HG03039 (cell line): Measurements from ENCODE around the gene PDZRN4.

Experiments
- ATAC-seq: cut with Tn5 transposase; IDR thresholded peaks from one replicate; pipeline ENCODE4 v1.9.1; 2021; ENCODE audit warnings: mild to moderate bottlenecking, moderate library complexity; ENCODE audit not compliant: unreplicated experiment

Gene PDZRN4

DNA sequence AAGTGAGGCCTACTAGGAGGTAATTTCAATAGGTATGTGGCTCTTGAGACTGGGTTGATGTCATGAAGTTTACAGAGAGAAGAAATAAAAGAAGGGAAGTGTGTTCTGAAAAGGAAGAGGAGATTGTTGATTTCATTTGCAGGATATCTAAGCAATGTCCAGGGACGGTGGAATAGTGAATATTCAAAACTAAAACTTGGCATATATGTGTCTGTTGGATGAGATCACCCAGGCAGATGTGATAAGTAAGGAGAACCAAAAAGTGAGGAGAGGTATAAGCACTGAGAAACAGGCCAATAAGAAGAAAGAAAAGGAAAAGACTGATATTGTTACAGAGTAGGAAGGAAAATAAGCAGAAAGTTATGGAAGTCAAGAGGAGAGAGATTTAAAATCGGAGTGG, 255.6 kb downstream of the PDZRN4 start:
- ATAC-seq, result no peak

DNA sequence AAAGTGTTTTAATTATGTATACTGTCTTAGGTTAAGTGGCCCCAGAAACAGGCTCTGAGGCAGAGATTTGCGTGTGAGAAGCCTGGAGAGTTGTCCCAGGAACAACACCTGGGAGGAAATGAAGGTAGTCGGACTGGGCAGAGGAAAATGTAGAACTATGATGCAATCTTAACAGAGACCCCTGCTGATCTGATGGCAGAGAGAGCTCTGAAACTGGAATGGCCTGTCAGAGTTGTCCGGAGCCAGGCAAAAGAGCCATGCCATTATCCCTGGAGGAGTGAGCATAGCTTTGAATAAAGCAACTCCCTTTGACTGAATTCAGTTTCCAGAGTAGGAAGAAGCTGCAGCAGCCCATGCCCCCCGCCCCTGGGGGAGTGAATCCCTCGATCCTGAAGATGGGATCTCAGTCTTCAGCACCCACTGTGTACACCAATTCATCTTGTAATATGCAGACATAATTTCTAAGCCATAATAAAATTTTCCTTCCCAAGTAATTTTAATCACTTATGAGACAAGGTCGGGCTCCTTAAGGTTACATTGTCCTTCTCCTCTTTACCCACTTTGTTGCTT, 264.8 kb downstream of the PDZRN4 start:
- ATAC-seq, result no peak

GRCh38 chr12:41453409-41453808, 265.3 kb downstream of the PDZRN4 start:
- ATAC-seq, result no peak

DNA sequence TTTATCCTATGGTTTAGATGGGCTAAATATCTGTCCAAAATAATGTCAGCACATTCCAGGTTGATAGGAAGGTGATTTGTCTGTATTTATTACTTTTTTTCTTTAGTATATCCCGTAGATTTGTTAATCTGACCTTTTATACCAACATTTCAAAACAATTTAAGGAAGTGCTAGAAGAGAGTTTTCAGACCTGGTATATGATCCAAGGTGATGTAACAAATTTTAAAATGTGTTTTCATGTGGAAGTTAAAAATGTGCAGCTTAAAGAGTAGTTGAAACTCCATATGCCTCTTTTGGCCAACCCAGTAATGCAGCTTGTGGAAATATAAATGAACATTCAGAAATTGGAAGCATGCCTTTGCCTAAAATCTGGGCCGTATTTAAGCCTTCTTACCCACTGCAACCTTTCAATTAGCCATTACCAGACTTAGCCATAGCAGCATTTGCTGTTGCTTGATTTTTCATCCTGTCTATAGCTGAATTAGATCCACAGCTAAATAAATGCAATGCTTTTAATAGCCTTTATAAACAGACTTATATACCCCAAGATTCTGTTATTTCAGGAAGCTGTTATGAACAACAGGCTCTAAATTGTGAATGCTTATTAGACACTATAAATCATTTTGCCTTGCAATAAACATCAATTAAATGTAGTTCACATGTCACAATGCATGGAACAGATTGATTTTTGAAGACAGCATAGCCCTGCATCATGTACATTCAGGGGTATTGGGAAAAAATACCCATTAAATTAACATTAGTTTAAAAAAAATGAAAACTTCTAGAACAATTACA, 271.2 kb downstream of the PDZRN4 start:
- no peak for ATAC-seq

GRCh38 chr12:41459906-41460214, 271.7 kb downstream of the PDZRN4 start:
- no peak for ATAC-seq

DNA sequence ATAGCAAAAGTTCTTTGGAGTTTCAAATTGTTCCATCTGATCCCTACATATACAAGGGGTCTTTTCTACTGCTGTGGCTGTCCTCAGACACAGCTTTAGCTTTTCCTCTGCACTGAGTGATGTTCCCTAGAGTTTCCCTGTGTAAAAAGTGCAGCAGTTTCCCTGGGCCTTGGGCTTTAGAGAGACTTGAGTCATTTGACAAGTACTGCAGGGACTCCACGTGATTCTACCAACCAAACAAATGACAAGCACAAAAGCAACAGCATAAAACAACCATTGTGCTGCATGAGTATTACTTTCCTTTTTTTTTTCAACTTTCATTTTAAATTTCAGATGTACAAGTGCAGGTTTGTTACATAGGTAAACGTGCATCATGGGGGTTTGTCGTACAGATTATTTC, 272.8 kb downstream of the PDZRN4 start:
- no peak for ATAC-seq

DNA sequence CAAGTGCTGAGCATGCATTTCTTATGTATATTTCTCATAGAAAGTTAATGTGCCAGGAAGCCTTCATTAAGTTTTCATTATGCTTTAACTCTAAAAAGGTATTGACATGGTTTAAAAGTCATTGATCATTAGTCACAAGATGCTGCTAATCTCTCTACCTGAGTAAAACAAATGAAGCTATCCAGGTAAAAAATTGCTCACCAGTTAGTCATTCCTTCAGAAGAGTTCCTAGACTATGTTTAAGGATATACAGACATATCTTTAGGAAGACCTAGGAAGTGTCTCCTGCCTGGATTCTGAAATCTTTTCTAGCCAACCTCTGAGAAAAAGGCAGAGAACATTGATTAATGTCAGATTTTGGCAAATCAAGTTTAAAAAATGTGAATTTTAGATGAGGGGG, 274.2 kb downstream of the PDZRN4 start:
- ATAC-seq, result no peak

DNA sequence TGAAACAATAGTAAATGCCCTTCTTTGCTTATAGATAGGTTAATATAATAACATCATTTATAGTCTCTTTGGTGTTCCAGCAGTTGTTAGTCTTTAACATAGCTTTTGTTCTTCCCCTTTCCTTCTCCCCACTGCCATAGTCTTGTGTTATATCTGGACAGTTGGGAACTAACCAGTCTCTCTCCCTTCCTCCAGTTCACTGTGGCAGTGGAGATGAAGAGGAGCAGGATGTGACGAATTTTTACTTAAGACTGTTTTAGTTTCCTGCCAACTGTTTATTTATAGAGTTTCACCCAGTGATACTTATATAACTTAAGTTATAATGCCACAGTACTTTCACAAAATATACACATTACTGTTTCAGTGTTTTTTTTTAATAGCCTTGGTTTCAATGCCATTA, 277.4 kb downstream of the PDZRN4 start:
- ATAC-seq, result no peak

GRCh38 chr12:41466300-41466699, 278.2 kb downstream of the PDZRN4 start:
- ATAC-seq, result no peak

GRCh38 chr12:41466802-41467201, 278.7 kb downstream of the PDZRN4 start:
- no peak for ATAC-seq

- no peak for ATAC-seq
Measured at GRCh38 chr12:41467591-41468325, 279.6 kb downstream of the PDZRN4 start.

DNA sequence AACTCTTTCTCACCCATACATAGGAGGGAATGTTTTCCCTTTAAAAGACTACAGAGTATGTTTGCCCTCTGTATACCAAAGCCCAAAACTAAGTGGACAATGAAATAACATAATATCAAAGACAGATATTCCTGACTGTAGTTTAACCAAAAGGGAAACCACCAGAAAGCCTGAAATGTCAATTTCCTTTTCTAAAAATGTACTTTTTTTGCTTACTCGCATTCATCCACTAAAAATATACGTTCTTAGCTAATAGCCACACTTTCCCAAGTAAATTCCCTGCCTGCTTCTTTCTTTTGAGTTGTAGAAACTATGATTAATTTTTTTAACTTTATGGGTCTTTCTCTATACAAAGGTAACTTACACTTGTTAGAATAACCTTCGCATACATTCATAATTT, 280.2 kb downstream of the PDZRN4 start:
- ATAC-seq, result no peak

DNA sequence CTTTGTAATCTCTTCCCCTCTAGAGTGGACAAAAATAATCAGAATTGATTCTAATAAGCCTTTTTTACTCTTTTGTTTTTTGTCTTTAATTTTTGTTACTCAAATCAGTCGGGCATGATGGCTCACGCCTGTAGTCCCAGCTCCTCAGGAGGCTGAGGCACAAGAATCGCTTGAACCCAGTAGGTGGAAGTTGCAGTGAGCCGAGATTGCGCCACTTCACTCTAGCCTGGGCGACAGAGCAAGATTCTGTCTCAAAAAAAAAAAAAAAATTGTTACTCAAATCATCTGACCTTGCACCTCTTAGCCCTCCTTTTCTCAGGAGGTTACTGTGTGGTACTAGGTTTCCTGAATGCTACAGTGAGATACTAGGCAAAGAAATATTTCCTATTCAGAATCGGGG, 280.6 kb downstream of the PDZRN4 start:
- ATAC-seq, result no peak

- ATAC-seq, result no peak
Measured at GRCh38 chr12:41473441-41473840, 285.3 kb downstream of the PDZRN4 start.

GRCh38 chr12:41474001-41474400, 285.9 kb downstream of the PDZRN4 start:
- no peak for ATAC-seq

- no peak for ATAC-seq
Measured at GRCh38 chr12:41476499-41477439, 288.6 kb downstream of the PDZRN4 start.

DNA sequence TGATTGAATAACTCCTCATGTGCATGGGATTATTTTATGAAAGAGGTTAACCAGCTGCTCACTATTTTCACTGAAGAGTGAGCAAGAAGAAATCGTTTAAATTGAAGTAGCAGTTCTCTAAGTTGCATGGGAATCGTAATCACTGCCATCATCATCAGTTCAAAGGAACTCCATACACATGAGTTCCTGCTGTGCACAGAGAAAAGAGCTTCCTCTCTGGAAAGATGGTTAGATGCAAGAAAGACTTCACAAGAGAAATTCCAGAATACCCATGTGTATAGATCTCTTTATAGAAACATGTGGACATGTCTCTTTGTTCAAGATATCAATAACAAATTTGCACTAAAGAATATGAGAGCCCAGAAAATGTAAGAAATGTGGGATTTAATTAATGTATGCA, 291.3 kb downstream of the PDZRN4 start:
- ATAC-seq, result no peak

- no peak for ATAC-seq
Measured at GRCh38 chr12:41485203-41485602, 297.1 kb downstream of the PDZRN4 start.

- no peak for ATAC-seq
Measured at GRCh38 chr12:41486718-41487117, 298.6 kb downstream of the PDZRN4 start.

- no peak for ATAC-seq
Measured at GRCh38 chr12:41496009-41496408, 307.9 kb downstream of the PDZRN4 start.

- ATAC-seq, result no peak
Measured at GRCh38 chr12:41497409-41497808, 309.3 kb downstream of the PDZRN4 start.
